ENCODE data around the gene NARS2.

NARS2 gene

DNA sequence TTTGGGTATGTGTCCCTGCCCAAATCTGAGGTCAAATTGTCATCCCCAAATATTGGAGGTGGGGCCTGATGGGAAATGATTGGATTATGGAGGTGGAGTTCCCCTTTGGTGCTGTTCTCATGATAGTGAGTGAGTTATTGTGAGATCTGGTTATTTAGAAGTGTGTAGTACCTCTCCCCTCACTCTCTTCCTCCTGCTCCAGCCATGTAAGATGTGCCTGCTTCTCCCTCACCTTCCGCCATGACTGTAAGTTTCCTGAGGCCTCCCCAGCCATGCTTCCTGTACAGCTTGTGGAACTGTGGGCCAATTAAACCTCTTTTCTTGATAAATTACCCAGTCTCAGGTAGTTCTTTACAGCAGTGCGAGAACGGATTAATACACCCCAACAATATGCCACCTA is 166.0 kb downstream of the NARS2 start:
- no peak for DNase-seq (ENCODE audit: low spot score)

DNA sequence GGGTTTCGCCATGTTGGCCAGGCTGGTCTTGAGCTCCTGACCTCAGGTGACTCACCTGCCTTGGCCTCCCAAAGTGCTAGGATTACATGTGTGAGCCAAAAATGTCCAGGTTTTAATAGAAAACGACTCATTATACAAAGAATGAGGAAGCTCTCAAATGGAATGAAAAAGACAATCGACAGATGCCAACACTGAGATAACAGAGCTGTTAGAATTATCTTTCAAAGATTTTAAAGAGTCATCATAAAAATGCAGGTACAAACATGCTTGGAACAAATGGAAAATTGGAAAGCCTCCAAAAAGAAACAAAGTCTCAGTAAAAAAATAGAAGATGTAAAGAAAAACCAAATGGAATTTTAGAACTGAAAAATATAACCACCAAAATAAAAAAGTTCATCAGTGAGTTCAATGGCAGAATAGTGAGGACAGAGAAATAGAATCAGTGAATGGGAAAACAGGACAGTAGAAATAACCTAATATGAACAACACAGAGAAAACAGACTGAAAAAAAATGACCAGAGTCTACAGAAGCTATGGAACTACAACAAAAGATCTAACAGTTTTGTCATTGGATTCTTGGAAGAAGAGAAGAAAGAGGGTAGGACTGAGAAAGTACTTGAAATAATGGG is 168.0 kb downstream of the NARS2 start:
- DNase-seq (ENCODE audit: low spot score), result no peak

DNA sequence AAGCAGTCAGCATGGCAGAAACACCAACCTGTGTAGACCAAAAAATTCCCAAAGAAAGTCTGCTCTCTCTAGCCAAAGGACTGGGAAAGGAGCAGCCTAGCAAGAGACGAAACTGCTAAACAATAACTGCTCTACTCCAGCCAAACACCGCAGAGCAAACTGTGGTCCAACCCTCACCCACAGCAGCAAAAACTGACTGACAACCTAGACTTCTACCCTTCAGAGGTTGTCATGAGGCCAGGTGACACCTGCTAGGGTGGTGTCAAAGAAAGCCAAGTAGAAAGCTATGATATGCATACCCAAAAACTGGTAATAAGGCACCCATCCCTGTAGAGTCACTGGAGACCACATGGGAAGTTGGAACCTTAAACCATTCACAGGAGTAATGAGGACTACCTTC is 168.9 kb downstream of the NARS2 start:
- no peak for DNase-seq (ENCODE audit: low spot score)

DNA sequence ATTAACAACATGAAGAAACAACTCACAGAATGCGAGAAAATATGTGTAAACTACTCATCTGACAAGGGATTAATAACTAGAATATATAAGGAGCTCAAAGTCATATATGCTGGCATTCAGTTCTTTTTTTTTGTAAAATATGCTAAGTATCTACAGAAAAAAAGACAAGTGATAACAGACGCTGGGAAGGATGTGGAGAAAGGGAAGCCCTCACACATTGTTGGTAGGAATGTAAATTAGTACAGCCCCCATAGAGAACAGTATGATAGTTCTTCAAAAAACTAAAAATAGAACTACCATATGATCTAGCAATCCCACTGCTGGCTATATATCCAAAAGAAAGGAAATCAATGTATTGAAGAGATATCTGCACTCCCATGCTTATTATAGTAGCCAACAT is 170.9 kb downstream of the NARS2 start:
- DNase-seq (ENCODE audit: low spot score), result no peak

DNA sequence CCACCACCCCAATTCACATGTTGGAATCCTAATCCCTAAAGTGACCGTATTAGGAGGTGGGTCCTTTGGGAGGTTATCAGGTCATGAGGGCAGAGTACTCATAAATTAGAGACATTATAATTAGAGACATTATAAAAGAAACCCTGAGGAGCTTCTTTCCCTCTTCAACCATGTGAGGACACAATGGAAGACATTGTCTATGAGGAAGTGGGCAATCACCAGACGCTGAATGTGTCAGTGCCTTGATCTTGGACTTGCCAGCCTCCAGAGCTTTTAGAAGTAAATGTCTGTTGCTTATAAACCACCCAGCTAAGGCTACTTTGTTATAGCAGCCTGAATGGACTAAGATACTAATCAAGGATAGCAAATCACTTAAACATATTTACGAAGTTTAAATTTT is 171.8 kb downstream of the NARS2 start:
- no peak for DNase-seq (ENCODE audit: low spot score)

DNA sequence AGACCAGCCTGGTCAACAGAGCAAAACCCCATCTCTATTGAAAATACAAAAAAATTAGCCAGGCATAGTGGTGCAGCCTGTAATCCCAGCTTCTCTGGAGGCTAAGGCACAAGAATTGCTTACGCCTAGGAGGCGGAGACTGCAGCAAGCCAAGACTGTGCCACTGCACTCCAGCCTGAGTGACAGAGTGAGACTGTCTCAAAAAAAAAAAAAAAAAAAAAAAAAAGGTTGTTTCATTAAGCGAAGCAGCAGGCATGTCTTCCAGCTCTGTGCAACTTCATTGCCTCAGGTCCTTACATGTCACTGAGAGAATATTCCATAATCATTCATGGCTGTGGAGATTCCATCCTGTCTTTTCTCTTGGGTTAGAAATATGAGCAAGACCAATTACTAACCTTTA is 174.0 kb downstream of the NARS2 start:
- no peak for DNase-seq (ENCODE audit: low spot score)

DNA sequence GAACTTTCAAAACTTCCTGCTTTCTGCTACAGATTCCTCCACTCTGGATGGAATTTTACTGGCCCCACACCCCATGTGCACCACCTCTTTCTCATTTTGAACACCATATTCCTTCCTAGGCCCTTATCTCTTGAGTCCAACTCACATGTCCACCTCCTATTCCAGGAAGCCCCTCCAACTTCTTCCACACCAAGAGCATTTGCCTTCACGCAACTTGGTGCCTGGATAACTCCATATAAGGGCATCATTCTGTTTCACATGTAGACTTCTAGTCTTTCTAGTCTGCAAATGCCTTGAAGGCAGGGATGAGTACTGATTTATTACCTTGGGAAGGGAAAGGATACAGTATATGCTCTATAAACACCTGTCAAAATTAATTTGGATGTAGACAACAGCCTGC is 174.5 kb downstream of the NARS2 start:
- DNase-seq (ENCODE audit: low spot score), result no peak

DNA sequence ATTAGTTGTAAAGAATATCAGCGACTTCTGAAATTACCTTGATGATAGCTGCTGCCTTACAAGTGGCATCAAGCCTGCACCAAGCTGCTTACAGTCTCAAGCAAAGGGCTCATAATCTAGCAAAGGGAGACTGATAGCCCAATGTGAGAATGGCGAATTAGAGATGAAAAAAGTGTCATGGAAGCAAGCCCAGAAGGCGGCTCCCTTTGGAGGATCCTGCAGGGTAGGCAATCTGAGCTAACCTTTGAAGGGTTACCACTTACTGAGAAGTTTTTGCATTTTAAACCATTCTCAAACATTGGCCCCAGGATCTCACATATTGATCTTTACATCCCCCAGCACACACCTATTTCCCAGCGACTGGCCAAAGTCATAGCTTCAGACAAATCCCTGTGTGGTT is 175.5 kb downstream of the NARS2 start:
- no peak for DNase-seq (ENCODE audit: low spot score)

DNA sequence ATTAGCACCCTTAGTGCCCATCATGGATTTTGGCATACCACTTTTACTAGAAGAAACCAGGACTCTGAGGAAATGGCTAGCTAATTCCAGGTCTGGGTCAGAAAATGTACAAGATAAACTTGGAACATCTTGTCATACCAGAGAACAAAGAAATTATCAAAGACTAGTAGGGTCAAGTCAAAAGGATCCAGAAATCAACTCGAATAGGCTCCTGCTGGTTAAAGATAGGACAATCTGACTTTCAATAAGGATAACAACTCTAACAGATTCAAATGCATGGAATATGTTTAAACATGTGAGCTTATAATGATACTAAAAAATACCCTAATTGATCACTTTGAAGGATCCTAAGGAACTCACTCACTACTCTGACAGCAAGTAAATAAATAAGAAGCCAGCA is 175.9 kb downstream of the NARS2 start:
- DNase-seq (ENCODE audit: low spot score), result no peak

DNA sequence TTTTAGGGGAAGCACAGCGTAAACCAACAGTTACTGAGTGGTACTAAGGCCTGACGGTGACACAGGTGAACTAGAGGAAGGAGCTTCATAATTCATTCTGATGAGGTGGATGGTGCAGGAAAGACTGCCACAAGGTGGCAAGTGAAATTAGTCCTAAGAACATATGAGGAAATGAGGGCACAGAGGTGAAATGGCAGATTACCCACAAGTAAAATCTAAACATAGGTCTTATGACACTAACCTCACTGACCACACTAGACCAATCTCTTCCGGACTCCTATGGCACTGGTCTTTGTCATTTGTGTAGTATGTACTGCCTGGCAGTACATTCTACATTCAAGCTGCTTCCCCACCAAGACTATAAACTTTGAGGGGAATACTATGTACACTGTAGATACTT is 177.3 kb downstream of the NARS2 start:
- DNase-seq (ENCODE audit: low spot score), result no peak

DNA sequence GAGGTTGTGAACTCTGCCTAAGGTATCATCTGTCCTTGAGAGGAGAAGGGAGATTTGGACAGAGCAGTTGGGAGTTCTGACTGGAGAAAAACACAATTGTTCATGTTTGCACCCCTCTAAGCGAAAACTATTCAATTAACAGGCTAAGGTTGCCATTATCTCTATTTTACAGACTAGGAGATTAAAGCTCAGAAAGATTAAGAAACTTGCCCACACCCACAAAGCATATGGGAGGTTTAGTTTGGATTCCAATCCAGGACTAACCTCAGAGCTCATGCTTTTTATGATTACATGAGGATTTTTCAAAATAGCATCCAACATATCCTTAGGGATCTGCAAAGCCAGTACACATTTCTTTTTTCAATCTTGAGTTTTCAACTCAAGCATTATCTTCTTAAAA is 179.1 kb downstream of the NARS2 start:
- no peak for DNase-seq (ENCODE audit: low spot score)

DNA sequence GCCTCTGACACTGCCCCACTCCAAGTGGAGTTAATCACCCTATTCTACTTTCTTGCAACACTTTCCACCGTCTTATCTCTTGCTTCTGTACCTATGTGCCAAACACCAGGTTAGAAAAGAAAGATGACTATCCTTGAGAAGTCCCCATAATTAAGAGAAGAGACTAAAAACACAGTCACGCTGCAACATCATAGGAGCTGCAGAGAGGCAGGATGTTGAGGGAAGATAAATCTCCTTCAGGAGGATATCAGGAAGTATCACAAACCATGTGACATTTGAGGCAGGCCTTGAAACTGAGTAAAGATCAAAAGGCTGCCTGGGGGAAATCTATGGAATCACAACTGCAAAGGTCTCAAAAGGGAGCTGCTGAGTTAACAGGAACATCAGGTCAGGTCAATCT is 181.8 kb downstream of the NARS2 start:
- DNase-seq (ENCODE audit: low spot score), result no peak

DNA sequence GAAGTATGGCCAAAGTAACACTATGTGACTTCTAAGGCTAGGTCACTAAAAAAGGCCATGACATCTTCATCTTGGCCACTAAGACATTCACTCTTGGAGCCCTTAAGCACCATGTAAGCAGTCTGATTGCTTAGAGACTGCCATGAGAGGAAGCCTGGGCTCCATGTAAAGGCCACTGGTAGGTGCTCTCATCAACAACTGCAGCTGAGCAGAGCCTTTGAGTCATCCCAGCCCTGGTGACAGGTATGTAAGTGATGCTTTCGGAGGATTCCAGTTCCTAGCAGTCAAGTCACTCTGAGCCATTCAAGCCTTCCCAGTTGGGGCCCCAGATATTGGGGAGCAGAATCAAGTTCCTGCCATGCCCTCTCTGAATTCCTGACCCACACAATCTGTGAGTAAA is 183.2 kb downstream of the NARS2 start:
- no peak for DNase-seq (ENCODE audit: low spot score)

DNA sequence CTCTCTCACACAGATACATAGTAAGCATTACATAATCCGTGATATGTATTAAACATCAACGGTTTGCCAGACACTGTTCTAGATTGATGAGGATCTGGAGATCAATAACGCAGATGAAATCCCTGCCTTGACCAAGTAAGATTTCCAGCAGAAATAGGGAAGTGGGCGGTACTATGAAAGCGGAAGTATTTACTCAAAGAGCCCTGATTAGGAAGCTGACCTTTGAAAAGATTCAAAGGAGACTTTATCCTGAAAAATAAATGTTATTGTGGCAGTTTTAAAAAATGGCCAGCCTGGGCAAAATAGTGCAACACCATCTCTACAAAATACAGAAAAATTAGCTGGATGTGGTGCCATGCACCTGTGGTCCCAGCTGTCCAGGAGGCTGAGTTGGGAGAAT is 183.9 kb downstream of the NARS2 start:
- no peak for DNase-seq (ENCODE audit: low spot score)

DNA sequence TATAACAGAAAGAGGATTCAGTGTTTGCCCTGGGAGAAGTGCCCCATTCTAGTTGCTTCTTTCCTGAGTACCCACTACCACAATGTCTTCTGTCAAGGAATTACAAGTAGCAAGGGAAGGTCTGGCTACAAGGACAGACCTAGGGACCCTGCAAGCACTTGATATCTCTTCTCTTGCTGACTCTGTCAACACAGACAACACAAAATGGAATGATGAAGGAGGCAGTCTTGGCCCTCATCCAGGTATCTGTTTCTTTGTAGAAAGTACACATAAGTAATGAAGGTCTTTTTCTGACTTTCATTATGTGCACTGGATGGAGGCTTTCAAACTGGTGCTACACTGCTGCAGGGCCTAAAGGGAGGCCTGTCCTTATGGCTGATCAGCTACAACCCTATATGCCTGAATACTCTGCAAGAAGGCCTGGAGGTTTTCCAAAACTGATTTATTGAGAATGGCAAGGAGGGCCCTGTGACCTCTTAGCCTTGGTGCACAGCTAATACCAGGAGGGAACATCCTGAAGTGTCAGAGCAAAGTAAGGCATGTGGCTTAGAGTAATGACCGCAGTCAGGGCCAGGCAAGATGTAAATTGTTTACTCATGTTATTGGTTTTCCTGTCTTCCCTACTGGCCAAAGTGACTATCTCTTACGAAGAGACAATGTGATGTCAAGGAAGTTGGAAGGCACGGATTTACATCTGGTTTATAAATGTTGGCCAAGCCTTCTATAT is 188.3 kb downstream of the NARS2 start:
- DNase-seq (ENCODE audit: low spot score), result no peak
